Endothelial cell of umbilical vein (primary cell): ENCODE results near the gene RASD2. TPM values are rescaled to one million over a fixed set of nuclear protein-coding genes. Genes with fewer than 3 reads are reported as not detected.

Experiments
- BruUV-seq: library from RNA; stranded (reverse); fragments of 400-500 nt; replicated peaks from 2 replicates; lab custom pipeline; 2021; lab: Mats Ljungman, UMichigan
- CTCF ChIA-PET: fragments of 300-600, 350-600 bp; sonication (Branson Sonifier 250); formaldehyde crosslinking; loops from one replicate; lab custom pipeline; 2021; ENCODE audit warnings: antibody characterized with exemption, inconsistent platforms; lab: Charles Lee
- POLR2A ChIA-PET: fragments of 300-600, 350-600 bp; sonication (Branson Sonifier 250); formaldehyde crosslinking; loops from one replicate; lab custom pipeline; 2021; ENCODE audit warnings: antibody characterized with exemption, inconsistent platforms; lab: Charles Lee
- DNase-seq: peaks from one replicate; pipeline ENCODE4 v3.0.0-alpha.2; 2011; ENCODE audit warnings: low read depth, low spot score
- FAIRE-seq: peaks from 2 replicates; lab custom pipeline; 2011; peaks lifted over from hg19 to GRCh38; lab: Jason Lieb, UNC
- H2AFZ ChIP-seq: 2 replicates; pipeline ENCODE4 v1.6.0; 2012; ENCODE audit warnings: low read depth, low read length, control low read depth, inconsistent platforms
- H3K27ac ChIP-seq: 2 replicates; pipeline ENCODE4 v1.5.1; 2011; ENCODE audit warnings: low read depth, mild to moderate bottlenecking, control low read depth, low read length, moderate library complexity; ENCODE audit not compliant: insufficient read depth
- H3K27me3 ChIP-seq, 2 experiments: 2 replicates each; pipeline versions ENCODE4 v1.6.0 to v1.6.1; 2011; ENCODE audit warnings: low read length in 2 of 2, mixed read lengths in 1 of 2; ENCODE audit not compliant: control insufficient read depth in 2 of 2, insufficient read depth in 2 of 2
- H3K36me3 ChIP-seq, 2 experiments: 2 replicates in 1 of 2; 3 replicates in 1 of 2; pipeline ENCODE4 v1.5.1; 2011; ENCODE audit warnings: low read length in 2 of 2, mild to moderate bottlenecking in 1 of 2, moderate library complexity in 1 of 2; ENCODE audit not compliant: control insufficient read depth in 2 of 2, insufficient read depth in 2 of 2; ENCODE audit errors: extremely low read depth in 1 of 2
- H3K4me1 ChIP-seq: 3 replicates; pipeline ENCODE4 v1.5.1; 2011; ENCODE audit warnings: mild to moderate bottlenecking, low read length; ENCODE audit not compliant: control insufficient read depth, insufficient read depth; ENCODE audit errors: extremely low read depth
- H3K4me2 ChIP-seq: 2 replicates; pipeline ENCODE4 v1.6.1; 2011; ENCODE audit warnings: low read length, control low read depth, mixed read lengths; ENCODE audit not compliant: insufficient read depth
- H3K4me3 ChIP-seq, 3 experiments: fragments of 200-600 bp in 1 of 3; sonication (generic), shearing (Covaris generic) in 1 of 3; replicated peaks in 1 of 3; 2 replicates each; pipeline ENCODE4 v1.5.1; 2011 to 2016; ENCODE audit warnings: control low read depth in 3 of 3, low read length in 3 of 3, mild to moderate bottlenecking in 2 of 3, inconsistent platforms in 1 of 3, low read depth in 1 of 3, moderate library complexity in 1 of 3; ENCODE audit not compliant: insufficient read depth in 1 of 3
- H3K79me2 ChIP-seq: 2 replicates; pipeline ENCODE4 v1.6.0; 2012; ENCODE audit warnings: low read length, inconsistent platforms; ENCODE audit not compliant: control insufficient read depth, insufficient read depth
- H3K9ac ChIP-seq: replicated peaks from 2 replicates; pipeline ENCODE3; 2011; ENCODE audit warnings: low read length, control low read depth; ENCODE audit not compliant: insufficient read depth; ENCODE audit errors: extremely low read depth
- H3K9me1 ChIP-seq: replicated peaks from 3 replicates; pipeline ENCODE4 v1.6.0; 2011; ENCODE audit warnings: mild to moderate bottlenecking, low read length; ENCODE audit not compliant: control insufficient read depth, insufficient read depth; ENCODE audit errors: extremely low read depth
- H3K9me3 ChIP-seq: replicated peaks from 2 replicates; pipeline ENCODE4 v1.5.1; 2012; ENCODE audit warnings: low read length, inconsistent platforms; ENCODE audit not compliant: control insufficient read depth, insufficient read depth
- H4K20me1 ChIP-seq: replicated peaks from 2 replicates; pipeline ENCODE3; 2011; ENCODE audit warnings: mild to moderate bottlenecking, low read length; ENCODE audit not compliant: control insufficient read depth, insufficient read depth; ENCODE audit errors: extremely low read depth
- EZH2 ChIP-seq: IDR thresholded peaks from 2 replicates; pipeline ENCODE4 v1.6.1; 2012; ENCODE audit warnings: borderline replicate concordance, low read depth, mild to moderate bottlenecking, moderate library complexity, low read length, inconsistent platforms; ENCODE audit not compliant: severe bottlenecking
- FOS ChIP-seq: IDR thresholded peaks from 2 replicates; pipeline ENCODE4 v1.6.1; 2011; ENCODE audit warnings: mild to moderate bottlenecking, low read length, moderate library complexity, borderline replicate concordance; ENCODE audit not compliant: insufficient read depth
- GATA2 ChIP-seq: IDR thresholded peaks from 2 replicates; pipeline ENCODE4 v1.7.0; 2011; ENCODE audit warnings: low read depth, mild to moderate bottlenecking, moderate library complexity, mixed read lengths, low read length; ENCODE audit not compliant: insufficient read length, insufficient read depth
- JUN ChIP-seq: IDR thresholded peaks from 2 replicates; pipeline ENCODE4 v1.6.1; 2011; ENCODE audit warnings: borderline replicate concordance, low read depth; ENCODE audit not compliant: insufficient read length, insufficient read depth
- MYC ChIP-seq: IDR thresholded peaks from one replicate; pipeline ENCODE4 v1.6.1; 2011; ENCODE audit warnings: mild to moderate bottlenecking, low read depth, low read length
- POLR2A ChIP-seq: IDR thresholded peaks from 2 replicates; pipeline ENCODE4 v1.6.1; 2012; ENCODE audit warnings: low read depth, mild to moderate bottlenecking, control low read depth, low read length
- POLR2AphosphoS5 ChIP-seq: IDR thresholded peaks from 2 replicates; pipeline ENCODE4 v1.6.1; 2012; ENCODE audit warnings: low read depth, mild to moderate bottlenecking, control low read depth, low read length, moderate library complexity; ENCODE audit not compliant: insufficient read depth
- dilution Hi-C: fragments of 300-500 bp; cut with MboI; formaldehyde crosslinking; loops from one replicate; pipeline ENCODE4 v1.15.0; 2019; ENCODE audit warnings: low sequenced_read_pairs; ENCODE audit not compliant: extremely low pct_ligation_motif_present
- intact Hi-C: fragments of 100-400 bp; cut with micrococcal nuclease; formaldehyde crosslinking; loops from one replicate; pipeline ENCODE4 v1.10.0; 2022
- polyA plus RNA-seq, 4 experiments: library from polyadenylated mRNA; depleted of rRNA in 3 of 4; stranded (reverse) in 3 of 4; unstranded in 1 of 4; fragments of >200 nt; gene quantifications; 2 replicates each; pipeline versions ENCODE4 v1.2.1 to v1.2.3, GENCODE V29; 2011 to 2012; ENCODE audit warnings: missing spikeins in 1 of 4
- total RNA-seq: library from RNA; stranded (reverse); gene quantifications from 2 replicates; pipeline ENCODE4 v1.2.3, GENCODE V29; 2021
- TF ChIP-seq, protein P1 (sequence below), 2 donors: IDR thresholded peaks; 1 replicate in 1 of 2; 2 replicates in 1 of 2; pipeline ENCODE4 v1.5.1; 2011; ENCODE audit warnings: low read length in 2 of 2, mild to moderate bottlenecking in 2 of 2, moderate library complexity in 2 of 2, control low read depth in 1 of 2, inconsistent platforms in 1 of 2, low read depth in 1 of 2; ENCODE audit not compliant: insufficient read depth in 1 of 2; ENCODE audit errors: extremely low read depth in 1 of 2
- TF ChIP-seq, protein P2 (sequence below): IDR thresholded peaks from 2 replicates; pipeline ENCODE4 v1.6.1; 2011; ENCODE audit not compliant: insufficient read depth, insufficient read length

RASD2 gene
- total and polyA plus RNA-seq, 2 donors (not counting 3 experiments of a cell fraction or from before 2014, with no cell fraction given) = not detected

DNA sequence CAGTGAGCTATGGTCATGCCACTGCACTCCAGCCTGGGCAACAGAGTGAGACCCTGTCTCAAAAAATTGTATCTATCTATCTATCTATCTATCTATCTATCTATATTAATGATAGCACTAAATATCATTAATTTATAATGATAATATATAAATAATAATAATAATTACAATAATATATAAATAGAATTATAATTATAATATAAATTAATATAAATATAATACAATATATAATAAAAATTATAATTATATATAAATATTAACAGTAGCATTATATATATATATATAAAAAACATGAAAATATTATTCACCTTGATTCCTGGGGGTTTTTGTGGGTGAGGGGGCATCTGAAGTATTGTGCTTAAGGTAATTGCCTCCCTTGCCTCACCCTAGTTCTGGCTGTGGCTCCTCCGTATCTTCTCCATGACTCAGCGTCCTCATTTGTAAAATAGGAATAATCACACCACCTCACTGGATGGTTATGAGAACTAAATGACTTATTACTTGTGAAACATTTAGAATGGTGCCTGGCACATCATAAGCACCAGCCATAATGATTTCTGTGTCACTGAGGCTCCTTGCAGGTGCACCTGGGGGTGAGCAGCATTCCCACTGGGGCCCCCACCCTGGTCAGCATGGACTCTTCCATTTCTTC is 18.8 kb downstream of the RASD2 start:
- Histone ChIP-seq H3K36me3 (no peaks in the 10 kb centered on the region), H3K9ac (no peak overlapping the region), H3K27ac (no peak overlapping the region), H3K9me1 (no peaks in the 10 kb centered on the region), H4K20me1 (no peaks in the 10 kb centered on the region), H3K4me1 (no peaks in the 10 kb centered on the region), H2AFZ (no peak overlapping the region), H3K79me2 (no peaks in the 10 kb centered on the region), H3K4me3 (no peak overlapping the region), H3K27me3 (peaks cover 0 to 16% of the 10 kb centered on the region in 2 experiments), H3K9me3 (no peaks in the 10 kb centered on the region), H3K4me2 (no peak overlapping the region)
- intact Hi-C loops = no loop called here
- CTCF ChIA-PET = no interaction called here
- POLR2A ChIA-PET = no interaction called here
- BruUV-seq = no TSS peak
- FAIRE-seq (no peak), DNase-seq (no peak)
- dilution Hi-C loops = no loop called here
- TF ChIP-seq MYC (no peak), GATA2 (no peak), EZH2 (no peak), FOS (no peak)
- TF ChIP-seq, protein P1, sequence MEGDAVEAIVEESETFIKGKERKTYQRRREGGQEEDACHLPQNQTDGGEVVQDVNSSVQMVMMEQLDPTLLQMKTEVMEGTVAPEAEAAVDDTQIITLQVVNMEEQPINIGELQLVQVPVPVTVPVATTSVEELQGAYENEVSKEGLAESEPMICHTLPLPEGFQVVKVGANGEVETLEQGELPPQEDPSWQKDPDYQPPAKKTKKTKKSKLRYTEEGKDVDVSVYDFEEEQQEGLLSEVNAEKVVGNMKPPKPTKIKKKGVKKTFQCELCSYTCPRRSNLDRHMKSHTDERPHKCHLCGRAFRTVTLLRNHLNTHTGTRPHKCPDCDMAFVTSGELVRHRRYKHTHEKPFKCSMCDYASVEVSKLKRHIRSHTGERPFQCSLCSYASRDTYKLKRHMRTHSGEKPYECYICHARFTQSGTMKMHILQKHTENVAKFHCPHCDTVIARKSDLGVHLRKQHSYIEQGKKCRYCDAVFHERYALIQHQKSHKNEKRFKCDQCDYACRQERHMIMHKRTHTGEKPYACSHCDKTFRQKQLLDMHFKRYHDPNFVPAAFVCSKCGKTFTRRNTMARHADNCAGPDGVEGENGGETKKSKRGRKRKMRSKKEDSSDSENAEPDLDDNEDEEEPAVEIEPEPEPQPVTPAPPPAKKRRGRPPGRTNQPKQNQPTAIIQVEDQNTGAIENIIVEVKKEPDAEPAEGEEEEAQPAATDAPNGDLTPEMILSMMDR (IDR thresholded peaks at IDR 0.05; ENCODE audit: extremely low read depth in 1 of 2, insufficient read depth in 1 of 2, low read depth in 1 of 2, low read length in 2 of 2) = no peak

DNA sequence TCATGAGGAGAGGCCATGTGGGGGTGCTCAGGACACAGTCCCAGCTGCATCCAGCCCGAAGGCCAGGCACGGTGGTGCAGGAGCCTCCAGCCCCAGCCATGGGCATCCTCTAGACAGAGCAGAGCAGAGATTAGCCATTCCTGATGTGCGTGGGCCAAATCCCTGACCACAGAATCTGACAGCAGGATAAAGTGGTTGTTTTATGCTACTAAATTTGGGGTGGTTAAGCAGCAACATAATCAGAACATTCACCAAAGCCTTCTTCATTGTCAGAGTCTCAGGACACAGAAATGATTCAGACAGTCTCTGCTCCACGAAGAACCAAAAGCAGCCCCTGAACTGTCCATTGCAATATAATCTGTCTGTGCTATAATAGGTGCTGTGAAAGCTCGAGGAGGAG is 19.7 kb downstream of the RASD2 start:
- H3K4me3 ChIP-seq = no peak overlapping the region
- peaks cover 0 to 19% of the 10 kb centered on the region in 2 experiments for H3K27me3 ChIP-seq
- no peaks in the 10 kb centered on the region for H4K20me1 ChIP-seq
- no peak overlapping the region for H3K9ac ChIP-seq
- no peak for TF ChIP-seq JUN
- no peak for TF ChIP-seq MYC
- TF ChIP-seq, protein P2, sequence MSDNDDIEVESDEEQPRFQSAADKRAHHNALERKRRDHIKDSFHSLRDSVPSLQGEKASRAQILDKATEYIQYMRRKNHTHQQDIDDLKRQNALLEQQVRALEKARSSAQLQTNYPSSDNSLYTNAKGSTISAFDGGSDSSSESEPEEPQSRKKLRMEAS = no peak
- no peak for TF ChIP-seq EZH2
- TF ChIP-seq, protein P1 (IDR thresholded peaks at IDR 0.05; ENCODE audit: extremely low read depth in 1 of 2, insufficient read depth in 1 of 2, low read depth in 1 of 2, low read length in 2 of 2) = no peak
- TF ChIP-seq FOS = no peak
- no peak for TF ChIP-seq POLR2AphosphoS5
- TF ChIP-seq POLR2A = no peak
- TF ChIP-seq GATA2 = no peak
- H3K4me2 ChIP-seq = no peak overlapping the region
- no peaks in the 10 kb centered on the region for H3K9me1 ChIP-seq
- intact Hi-C loops = no loop called here
- CTCF ChIA-PET = no interaction called here
- dilution Hi-C loops = no loop called here
- no peaks in the 10 kb centered on the region for H3K9me3 ChIP-seq
- no peaks in the 10 kb centered on the region for H3K79me2 ChIP-seq
- FAIRE-seq (no peak), DNase-seq (no peak)
- no peak overlapping the region for H3K27ac ChIP-seq
- H3K36me3 ChIP-seq = no peaks in the 10 kb centered on the region
- POLR2A ChIA-PET = no interaction called here
- no peaks in the 10 kb centered on the region for H3K4me1 ChIP-seq
- H2AFZ ChIP-seq = no peak overlapping the region
- no TSS peak for BruUV-seq
